IPS DF 19.7 (cell line): Measurements from ENCODE around the gene MED17.
"Not testable (repeated sequence)": the region's sequence is repeated elsewhere in the genome, so short reads cannot be mapped to it uniquely, and the experiment has no call there.

Experiments used
- DNase-seq: peaks from one replicate; pipeline ENCODE4 v3.0.0-alpha.2; 2013; ENCODE audit warnings: low read depth, low spot score

Gene MED17

DNA sequence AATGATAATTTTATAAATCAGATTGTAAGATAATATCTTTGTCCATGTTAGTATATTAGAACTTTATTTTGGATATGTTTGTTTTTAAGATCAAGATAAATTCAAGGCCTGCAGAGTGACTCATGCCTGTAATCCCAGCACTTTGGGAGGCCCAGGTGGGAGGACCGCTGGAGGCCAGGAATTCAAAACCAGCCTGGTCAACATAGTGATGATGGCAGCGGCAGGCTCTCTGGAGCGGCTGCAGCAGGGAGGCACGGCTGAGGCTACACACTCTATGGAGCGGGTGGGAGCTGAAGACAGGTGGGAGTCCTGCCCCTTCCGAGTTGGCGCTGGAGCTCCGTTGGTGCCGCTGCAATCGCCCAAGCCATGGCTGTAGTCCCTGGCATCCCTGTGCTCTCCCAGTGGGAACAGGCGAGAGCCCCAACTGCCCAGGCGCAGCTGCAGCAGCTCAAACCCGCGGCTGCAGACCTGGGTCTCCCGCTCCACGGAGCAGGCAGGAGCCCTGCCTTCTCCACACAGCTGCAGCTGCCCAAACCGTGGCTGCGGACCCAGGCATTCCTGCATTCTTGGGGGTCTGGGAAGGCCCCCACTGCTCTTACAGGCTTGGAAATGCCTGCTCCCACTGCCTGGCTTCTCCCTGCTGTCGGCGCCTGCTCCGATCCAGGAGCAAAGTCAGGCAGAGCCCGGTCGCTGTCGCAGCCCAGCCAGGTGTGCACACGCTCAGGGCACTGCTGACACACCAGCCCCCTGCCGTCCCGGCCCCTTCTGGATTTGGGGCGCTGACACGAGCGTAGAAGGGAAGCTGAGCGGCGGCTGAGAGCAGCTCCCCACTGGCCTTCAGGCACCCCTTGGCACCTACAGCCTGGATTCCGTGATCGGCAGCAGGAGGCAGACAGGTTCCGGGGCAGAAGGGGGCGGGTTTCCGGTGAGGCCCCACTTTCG, 25.9 kb upstream of the MED17 start:
- DNase-seq = no peak

DNA sequence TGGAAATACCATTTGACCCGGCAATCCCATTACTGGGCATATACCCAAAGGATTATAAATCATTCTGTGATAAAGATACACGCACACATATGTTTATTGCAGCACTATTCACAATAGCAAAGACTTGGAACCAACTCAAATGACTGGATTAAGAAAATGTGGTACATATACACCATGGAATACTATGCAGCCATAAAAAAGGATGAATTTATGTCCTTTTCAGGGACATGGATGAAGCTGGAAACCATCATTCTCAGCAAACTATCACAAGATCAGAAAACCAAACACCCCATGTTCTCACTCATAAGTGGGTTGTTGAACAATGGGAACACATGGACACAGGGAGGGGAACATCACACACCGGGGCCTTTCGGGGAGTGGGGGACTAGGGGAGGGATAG, 25.0 kb upstream of the MED17 start:
- DNase-seq = not testable (repeated sequence)

DNA sequence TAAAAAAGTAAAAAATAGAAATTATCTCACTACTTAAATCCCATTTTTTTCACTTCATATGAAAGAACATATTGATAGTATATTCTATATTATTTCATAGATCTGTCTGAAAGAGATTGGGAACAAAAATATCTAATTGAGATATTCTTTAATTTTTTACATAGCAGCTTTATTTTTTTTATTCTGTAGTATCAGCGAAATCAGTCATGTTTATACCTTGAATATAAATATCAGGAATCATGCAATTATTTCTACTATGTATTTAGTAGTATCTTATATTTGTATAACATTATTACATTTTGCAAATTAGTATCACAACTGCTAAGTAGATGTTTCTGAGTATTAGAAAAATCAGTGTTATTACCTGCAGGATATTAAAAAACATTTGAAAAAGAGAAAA, 22.2 kb upstream of the MED17 start:
- no peak for DNase-seq

DNA sequence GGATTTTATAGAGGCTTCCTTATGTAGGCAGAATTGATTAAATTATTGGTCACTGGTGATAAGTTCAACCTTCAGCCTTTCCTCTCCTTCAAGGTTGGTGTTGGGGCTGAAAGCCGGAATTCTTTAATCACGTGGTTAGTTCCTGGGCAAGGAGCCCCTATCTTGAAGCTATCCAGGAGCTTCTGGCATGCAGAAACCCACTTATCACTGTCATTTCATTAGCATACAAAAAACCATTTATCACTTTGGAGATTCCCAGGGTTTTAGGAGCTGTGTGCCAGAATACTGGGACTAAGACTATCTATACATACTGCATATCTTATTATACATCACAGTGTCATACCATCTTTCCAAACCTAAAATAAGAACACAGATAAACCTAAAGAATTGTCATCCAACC, 18.5 kb upstream of the MED17 start:
- DNase-seq = no peak

DNA sequence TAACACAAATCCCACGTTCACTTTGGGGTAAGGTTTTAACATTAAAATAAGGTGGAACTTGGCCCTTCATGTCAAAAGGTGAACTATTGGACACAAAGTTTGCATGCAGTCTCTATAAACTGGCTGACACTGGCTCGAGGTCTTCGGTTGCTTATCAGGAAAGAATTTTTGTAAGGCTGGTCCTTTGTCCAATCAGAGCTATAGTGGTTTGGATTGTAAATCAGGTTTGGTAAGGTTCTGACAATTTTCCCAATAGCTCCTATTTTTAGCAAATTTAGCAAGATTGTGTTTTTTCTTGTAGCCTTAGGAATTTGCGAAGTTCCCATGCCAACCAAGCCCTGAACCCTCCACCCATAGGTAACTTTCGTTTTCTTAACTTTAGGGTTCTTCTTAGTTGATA, 17.6 kb upstream of the MED17 start:
- DNase-seq = no peak

DNA sequence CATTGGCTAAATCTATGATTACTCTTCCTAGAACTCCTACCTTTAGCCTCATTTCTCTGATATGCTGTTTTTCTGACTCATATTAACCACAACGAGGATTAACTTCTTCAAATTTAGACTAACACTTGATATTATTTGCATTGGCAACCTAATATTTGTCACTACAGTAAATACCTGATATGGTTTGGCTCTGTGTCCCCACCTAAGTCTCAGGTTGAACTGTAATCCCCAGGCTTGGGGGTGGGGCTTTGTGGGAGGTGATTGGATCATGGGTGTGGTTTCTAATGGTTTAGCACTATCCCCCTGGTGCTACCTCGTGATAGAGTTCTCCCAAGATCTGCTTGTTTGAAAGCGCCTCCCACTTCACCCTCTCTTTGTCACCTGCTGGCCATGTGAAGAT, 17.1 kb upstream of the MED17 start:
- DNase-seq = no peak

DNA sequence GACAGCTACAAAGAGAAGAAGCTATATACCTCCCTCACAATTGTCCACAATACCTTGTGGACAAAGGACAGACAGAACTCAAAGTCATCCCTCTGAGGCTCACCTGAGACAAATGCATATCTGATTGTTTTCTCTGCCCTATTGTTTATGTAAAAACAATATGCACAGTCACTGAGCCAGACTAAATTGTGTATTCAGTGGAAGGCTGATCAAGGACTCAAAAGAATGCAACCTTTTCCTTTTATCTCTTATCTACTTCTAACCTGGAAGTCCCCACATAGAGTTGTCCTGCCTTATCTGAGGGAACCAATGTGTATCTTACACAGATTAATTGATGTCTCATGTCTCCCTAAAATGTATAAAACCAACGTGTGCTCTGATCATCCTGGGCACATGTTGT, 13.9 kb upstream of the MED17 start:
- DNase-seq = no peak

DNA sequence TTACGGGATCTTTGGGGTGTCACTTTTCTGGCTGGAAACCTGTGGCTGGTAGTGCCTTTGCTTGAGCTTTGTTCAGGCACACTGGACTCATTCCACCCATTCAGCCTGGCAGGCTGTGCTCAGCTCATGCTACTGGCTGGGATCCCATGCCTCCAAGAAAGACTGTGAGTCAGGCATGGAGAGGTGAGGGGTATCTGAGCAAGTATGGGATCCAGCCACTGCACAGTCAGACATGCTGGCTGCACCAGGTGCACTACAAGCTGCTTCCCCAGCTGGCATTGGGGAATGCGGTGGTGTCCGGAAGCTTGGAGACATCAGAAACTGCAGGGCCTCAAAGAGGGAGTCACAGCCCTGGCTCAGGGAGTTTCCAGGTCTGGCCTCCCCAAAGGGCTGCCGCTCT, 12.0 kb upstream of the MED17 start:
- no peak for DNase-seq

DNA sequence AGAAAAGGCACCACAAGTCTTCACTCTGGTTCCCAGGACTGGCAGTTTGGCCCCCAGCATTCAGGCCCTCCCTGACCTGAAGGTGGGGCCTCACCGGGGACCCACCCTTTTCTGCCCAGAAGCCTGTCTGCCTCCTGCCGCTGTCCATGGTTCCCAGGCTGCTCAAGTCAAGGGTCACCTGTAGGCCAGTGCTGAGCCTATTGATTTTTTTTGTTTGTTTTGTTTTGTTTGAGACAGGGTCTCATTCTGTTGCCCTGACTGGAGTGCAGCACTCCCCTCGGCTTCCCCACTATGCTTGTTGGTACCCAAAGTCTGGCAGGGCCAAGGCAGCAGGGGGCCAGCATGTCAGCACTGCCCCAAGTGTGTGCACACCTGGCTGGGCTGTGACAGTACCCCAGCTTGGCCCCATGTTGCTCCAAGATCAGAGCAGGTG, 11.0 kb upstream of the MED17 start:
- no peak for DNase-seq

DNA sequence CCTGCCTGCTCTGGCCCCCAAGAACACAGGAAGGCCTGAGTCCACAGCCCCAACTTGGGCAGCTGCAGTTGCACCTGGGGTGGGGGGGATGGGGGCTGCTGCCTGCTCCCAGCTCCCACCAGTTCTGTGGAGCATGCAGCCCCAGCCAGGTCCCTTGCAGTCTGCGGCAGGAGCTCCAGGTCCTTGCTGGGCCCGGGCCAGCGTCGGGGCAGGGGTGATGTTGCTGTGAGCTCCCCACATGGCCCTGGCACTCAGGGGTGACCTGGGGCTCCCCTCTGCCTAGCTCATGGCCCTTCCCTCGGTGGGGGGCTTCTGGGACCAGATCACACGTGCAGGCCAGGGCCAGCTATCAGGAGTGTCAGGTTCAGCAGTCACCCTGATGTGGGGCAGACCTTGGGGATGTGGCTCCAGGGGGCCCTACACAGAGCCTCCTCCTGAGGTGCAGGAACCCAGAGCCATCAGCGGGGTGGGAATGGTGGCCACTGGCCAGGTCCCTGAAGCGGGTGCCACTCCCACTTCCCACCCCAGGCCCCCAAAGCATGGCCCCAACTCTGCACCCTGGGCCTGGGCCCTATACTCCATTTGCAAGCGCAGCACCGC, 10.4 kb upstream of the MED17 start:
- DNase-seq = no peak

DNA sequence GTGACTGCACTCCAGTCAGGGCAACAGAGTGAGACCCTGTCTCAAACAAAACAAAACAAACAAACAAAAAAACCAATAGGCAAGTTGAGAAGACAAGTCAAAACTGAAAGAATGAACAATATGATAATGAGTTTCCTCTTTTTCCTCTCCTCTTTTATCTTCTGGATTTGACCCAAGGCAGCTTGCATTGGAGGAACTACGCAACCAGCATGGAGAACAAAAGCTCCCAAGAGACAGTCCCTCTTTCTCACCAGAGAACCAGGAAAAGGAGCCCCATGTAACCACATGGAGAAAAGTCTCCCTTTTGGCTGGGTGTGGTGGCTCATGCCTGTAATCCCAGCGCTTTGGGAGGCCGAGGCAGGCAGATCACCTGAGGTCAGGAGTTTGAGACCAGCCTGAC, 9.5 kb upstream of the MED17 start:
- not testable (repeated sequence) for DNase-seq

DNA sequence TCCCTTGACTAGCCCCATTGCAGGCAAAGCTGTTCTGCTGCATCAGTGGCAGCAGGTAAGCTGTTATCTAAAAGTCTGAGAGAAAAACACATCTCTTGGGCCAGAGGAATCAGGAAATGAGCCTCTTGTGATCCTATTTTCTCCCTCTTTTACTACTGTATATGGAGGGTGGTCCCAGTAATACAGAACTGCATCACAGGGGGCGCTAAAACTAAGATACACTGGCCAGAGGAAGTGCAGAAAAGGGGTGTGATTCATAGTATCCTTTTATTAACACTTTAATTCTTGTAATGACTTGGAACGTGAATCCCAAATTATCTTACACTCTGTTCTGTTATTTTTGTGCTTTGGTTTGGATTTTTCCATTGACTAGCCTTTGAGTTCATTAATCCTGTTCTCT, 8.8 kb upstream of the MED17 start:
- no peak for DNase-seq

DNA sequence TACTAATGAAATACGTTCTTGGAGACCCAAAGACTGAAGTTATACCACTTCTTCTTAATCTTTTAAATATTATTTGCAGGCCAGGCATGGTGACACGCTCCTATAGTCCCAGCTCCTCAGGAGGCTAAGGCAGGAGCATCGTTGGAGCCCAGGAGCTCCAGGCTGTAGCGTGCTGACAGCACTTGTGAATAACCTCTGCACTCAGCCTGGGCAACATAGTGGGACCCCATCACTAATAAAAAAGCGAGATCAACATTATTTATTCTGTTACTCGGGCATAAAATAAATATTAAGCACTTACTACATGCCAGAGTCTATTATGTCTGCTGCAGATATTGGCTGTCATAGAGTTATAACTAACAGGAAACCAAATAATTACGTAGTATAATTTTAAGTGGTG, 720 bp upstream of the MED17 start:
- DNase-seq = no peak

DNA sequence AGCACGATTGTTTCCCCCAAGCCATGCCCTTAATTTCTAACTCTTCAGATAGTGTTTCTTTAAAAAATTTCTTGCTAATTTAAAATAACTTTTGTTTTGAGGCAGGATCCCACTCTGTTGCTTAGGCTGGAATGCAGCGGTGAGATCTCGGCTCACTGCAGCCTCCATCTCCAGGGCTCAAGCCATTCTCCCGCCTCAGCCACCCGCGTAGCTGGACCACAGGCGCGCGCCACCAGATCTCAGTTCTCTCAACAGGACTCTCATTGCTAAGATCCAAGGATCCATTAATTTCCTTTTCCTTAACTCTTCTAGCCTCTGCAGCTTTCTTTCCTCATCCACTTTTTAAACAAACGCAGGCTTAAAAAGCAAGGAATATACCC, 327 bp upstream of the MED17 start:
- no peak for DNase-seq

DNA sequence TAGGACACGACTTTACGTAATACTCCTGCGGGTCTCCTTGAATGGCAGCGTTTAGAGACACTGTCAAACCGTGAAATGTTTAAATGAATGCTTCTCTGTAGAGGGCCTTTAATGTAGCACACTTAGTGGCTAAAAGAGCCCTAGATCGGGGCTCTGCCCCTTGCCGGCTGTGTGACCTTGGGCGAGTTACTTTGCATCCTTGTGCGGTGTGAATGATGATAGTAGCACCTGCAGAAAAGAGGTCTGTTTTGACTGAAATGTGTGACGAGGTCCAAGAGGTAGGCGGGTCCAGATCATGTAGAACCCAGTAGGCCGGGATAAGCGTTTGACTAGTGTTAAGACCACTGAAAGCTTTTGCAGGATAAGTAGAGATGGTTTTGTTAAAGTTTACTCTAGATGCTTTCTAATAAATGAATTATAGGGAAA, 866 bp downstream of the MED17 start:
- no peak for DNase-seq

DNA sequence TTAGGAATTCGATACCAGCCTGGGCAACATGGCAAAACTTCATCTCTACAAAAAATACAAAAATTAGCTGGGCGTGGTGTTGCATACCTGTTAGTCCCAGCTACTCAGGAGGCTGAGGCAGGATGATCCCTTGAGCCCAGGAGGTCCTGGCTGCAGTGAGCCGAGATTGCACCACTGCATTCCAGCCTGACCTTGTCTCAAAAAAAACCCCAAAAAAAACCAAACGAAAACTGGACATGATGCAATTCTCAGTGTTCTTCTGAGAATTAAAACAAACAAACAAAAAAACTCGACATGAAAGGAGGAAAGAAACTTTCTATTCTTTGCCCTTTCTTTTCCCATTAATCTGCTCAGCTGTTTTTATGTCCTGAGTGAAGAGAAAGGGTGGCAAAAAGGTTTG, 7.4 kb downstream of the MED17 start:
- no peak for DNase-seq

DNA sequence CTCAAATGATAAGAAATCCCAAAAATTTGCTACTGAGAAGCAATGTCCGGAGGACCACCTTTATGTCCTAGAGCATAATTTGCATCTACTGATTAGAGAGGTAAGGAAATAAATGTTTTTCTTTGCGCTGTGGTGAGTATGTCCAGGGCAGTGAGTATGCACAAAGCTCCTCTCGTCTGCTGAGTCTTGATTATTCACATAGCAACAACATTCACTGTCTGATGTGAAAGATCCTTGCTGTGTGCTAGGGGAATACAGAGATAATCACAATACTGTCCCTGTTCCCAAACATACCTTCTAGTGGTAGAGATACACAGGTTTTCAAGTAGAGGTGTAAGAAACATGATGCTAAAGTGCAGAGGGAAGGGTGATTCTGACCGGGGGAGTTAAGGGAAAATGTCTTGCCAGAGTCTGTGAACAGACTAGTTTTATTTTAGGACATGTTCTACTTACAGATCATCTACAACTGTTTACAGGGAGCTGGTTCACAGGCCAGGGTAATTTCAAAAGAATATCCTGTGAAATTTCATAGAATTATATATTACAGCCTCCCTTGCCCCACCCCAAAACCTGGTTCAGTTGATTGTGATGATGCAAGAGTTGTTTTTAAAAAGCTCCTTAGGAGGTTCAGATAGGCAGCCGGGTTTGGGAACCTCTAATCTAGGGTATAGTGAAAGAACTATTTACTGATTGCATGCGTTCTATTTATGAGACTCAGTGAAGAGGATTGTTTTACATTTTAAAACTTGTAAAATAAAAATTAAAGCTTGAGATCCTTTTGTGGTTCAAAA, 12.6 kb downstream of the MED17 start:
- no peak for DNase-seq

DNA sequence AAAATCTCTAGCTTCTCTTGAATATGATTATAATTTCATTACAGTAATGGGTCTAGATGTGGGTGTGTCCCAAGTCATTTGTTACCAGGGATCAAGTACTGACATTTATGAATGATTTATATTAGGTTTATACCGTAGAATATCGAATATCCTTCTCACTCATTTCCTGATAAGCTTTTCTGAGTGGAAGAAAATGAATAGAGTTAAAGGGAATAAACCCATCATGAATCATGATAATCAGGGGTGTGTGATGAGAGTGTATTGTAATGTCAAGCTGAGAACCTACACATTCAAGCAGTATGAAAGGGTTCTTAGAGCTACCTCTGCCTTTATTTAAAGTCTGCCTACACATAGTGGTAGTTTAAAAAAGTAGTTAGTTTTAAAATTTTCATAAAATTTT, 17.3 kb downstream of the MED17 start:
- DNase-seq = no peak

DNA sequence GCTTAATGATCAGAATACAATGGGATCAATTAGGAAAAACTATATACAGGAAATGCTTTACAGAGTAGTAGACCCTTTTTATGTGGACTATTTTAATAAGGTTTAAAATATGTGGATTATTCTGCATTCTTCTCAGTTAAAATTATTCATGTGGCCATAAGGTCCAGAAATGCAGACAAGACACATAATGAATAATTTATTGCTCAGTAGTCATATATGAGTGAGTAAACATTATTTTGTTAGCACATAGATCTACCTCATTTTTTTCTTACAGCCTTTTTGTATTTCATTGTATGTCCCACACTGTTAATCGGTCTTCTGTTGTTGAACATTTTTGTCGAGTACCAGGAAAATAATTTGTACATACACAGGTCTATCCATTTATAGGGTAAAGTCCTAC, 20.8 kb downstream of the MED17 start:
- DNase-seq = no peak

DNA sequence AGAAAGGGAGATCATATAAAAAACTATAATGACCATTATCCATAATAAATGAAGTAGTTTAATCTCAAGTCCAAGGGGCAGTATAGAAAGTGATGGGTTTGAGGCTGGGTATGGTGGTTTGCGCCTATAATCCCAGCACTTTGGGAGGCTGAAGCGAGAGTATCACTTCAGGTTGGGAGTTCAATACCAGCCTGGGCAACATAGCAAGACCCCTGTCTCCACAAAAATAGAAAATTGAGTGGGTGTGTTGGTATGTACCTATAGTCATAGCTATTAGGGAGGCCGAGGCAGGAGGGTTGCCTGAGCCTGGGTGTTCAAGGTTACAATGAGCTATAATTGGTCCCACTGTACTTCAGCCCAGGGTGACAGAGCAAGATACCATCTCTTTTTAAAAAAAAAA, 23.9 kb downstream of the MED17 start:
- no peak for DNase-seq

DNA sequence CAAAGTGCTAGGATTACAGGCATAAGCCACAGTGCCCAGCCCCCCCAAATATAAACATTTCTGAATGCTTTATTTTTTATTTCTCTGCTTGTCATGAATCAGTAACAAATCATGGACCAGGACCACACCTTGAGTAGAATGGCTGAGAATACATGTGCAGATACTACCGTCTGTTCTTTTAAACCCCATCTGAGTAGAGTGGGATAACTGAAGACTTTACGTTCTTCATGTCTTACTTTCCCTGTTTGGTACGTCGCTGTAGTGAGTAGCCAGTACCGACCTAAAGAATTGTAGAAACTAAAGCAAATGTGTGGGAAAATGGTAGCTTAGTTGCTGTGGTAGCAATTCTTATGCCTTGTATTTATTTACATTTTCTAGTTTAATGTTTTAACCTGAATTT, 29.9 kb downstream of the MED17 start:
- DNase-seq = no peak

DNA sequence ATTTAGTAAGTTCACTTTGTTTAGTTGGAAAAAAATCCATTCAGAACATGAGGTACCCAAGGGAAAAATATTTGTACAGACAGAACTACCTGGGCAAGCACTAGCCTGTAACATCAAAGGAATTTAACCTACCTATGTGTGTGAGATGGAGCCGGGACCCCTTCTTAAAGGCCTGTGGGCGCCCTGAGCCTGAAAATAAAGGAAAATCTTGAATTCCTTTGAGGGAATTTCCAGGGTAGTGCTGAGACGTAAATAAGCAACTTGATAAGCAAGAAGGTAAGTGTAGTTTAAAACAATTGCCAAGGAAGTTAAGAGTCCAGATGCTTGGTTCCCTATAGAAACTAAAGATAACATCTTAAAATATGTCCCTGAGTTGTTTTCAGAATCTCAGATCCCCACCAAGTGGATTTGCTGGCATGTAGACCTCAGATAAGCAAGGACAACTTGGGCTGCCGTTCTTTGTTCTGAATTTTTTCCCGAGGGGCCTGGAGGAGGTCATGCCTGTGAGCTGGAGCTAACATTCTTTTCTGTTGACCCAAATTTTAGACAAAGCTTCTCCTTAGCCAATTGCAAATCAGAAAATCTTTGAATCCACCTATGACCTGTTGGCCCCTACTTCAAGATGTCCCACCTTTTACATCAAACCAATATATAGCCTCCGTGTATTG, 31.0 kb downstream of the MED17 start:
- DNase-seq = no peak
